ENCODE data around the gene CNIH3.

DNA sequence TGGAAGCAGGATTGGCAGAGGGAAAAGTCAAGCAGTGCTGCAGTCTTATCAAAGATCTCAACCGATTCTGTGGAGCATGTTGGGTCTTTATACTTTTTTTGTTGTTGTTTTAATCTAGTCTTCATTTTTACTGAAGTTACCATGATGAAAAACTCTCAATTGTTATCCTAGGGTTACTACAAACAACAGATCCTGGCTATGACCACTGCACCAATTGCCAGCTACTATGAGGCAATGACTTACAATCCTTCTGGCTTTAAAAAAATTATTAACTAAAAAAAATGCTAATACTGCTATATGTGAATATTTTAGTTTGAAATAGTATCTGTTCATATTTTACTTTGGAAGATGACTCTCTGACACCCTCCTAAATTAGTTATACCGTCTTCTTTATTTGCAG, 145.9 kb downstream of the CNIH3 start:
- TF ChIP-seq CTCF (IDR thresholded peaks at IDR 0.05), result no peak
- no peak for TF ChIP-seq POLR2A (IDR thresholded peaks at IDR 0.05)
